Measurements from ENCODE around the gene CAPN12.

CAPN12 gene

DNA sequence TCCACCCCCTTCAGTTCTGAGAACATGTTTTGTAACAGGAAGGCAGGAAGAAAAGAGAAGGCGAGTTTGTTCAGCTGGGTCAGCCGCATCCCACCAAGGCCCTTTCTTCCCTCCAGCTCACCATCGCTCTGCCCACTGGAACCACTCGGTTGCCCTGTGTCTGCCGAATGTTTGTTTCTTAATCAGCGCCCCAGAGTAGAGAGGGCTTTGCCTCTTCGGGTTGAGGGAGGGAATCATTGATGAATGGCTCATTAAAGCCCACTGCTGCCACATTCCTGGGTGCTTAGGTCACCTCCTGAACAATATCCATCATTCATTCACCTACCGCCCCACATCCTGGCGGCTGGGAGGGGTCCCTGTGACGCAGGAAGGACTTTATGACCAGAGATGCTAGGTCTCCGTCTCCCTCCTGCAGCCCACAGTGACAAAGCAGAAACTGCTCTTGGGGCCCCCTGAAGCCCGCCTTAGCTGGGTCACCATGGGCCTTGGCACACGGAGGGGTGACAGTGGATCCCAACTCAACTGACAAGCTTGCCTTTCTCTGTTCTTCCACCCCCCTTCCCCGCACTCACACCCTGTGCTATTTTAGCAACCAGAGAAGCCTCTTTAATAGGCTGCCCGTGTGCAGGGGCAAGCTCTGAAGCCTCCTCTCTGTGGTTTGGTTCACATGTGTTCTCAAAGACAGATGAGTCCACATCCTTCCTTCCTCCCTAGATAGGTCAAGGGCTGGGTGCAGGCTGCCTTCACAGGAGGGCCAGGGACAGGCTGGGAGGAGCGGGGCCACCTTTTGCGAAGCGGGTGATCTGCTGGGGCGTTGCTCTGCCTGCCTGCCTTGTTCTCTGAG, 50.7 kb downstream of the CAPN12 start:
- DNase-seq, result no peak

GRCh38 chr19:38692458-38693379, 51.6 kb downstream of the CAPN12 start:
- DNase-seq, result no peak

GRCh38 chr19:38691938-38692457, 52.3 kb downstream of the CAPN12 start:
- no peak for DNase-seq

DNA sequence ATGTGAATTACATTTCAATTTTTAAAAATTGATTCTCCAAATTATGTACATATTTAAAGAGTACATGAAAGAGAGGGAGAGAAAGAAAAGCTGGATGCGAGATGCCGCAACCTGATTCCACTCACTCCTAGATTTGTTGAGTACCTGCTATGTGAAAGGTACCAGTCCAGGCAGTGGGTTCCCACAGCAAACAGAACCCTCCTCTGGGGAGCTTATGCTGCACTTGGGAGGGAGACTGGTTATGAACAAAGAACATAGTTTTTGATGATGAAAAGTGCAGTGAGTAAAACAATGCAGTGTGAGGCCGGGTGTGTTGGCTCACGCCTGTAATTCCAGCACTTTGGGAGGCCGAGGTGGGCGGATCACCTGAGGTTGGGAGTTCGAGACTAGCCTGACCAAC, 53.4 kb downstream of the CAPN12 start:
- no peak for DNase-seq

DNA sequence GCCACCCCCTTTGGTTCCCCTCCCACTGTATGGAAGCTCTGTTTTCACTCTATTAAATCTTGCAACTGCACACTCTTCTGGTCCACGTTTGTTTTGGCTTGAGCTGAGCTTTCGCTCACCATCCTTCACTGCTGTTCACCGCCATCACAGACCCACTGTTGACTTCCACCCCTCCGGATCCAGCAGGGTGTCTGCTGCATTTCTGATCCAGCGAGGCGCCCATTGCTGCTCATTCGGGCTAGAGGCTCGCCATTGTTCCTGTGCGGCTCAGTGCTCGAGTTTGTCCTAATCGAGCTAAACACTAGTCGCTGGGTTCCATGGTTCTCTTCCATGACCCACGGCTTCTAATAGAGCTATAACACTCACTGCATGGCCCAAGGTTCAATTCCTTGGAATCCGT, 54.1 kb downstream of the CAPN12 start:
- DNase-seq, result no peak

- DNase-seq, result no peak
These were observed 56.4 kb downstream of the CAPN12 start for GRCh38 chr19:38687837-38688378.

GRCh38 chr19:38686530-38686888, 57.8 kb downstream of the CAPN12 start:
- DNase-seq, result no peak

- peak; percentile 32 for DNase-seq
These were observed 58.4 kb downstream of the CAPN12 start for GRCh38 chr19:38685666-38686529.

DNA sequence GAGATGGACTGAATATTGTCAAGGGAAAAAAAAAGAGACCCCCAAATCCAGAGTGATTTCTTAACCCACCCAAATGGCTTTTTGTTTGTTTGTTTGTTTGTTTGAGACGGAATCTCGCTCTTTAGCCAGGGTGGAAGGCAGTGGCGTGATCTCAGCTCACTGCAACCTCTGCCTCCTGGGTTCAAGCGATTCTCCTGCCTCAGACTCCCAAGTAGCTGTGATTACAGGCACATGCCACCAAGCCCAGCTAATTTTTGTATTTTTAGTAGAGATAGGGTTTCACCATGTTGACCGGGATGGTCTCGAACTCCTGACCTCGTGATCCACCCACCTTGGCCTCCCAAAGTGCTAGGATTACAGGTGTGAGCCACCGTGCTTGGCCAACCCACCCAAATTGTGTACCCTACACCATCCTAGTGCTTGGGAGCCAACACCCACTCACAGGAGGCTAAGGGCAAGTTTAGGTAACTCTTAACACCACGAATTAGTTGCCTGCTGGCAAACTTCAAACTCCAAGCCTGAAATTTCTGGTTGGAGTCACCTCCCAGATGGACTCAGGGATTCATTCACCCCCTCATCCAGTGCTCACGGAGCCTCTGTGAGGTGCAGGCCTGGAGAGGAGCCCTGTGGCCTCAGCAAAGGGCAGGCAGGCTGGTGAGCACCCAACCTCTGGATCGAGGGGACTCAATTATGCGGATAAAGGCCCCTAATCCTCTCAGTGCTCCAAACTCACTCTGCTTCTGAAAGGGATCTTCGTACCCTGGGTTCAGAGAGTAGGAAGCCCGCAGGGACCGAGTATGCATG, 59.2 kb downstream of the CAPN12 start:
- DNase-seq, result no peak

GRCh38 chr19:38684078-38684861, 60.0 kb downstream of the CAPN12 start:
- peak; percentile 70 for DNase-seq

- peak; percentile 85 for DNase-seq
These were observed 60.7 kb downstream of the CAPN12 start for GRCh38 chr19:38683393-38684077.

DNA sequence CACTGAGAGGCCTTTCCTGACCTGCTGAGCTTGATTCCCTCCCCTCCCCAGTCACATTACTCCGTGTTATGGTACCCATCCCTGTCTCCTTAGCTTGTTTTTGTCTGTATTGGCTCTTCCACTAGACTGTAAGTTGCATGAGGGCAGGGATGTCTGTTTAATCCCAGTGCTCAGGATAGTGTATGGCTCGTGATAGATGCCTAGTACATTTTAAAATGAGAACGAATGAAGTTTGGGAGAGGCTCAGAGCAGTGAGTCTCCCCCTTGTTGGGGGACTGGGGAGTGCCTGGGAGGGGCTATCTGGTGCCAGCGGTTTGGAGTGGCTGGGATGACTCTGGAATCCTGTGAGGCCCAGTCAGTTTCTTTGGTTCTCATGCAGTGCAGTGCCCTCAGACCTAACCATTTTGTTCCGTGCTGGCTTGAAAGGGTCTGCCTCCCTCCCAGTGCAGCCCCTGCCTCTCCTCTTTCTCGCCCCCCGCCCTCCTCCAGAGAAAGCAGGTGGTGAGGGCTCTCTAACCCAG, 61.3 kb downstream of the CAPN12 start:
- no peak for DNase-seq

GRCh38 chr19:38682195-38682867, 61.9 kb downstream of the CAPN12 start:
- DNase-seq, result no peak

Data from RPMI8226 (cell line).